Measurements from ENCODE around the gene MOB1B.

MOB1B gene

DNA sequence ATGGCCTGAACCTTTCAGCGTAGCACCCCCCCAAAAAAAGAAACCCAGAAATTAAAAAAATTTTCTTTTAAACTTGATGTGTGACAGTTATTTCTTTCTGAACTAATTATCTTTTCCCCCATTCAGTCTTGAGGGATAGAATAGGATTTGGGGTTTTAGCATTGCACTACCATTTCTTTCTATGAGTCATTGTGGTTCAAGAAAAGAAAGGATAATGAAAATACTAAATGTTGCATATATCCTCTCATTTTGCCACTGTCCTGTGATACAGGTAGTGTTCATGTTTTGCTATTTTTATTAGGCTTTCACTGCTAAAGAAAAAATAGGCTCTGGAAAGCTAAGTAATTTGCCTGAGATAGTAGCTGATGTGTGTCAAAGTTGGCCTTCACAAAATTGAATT, 51.9 kb downstream of the MOB1B start:
- Mint-ChIP-seq H3K27ac (no peak overlapping the region), H3K9me3 (no peaks in the 10 kb centered on the region), H3K27me3 (no peaks in the 10 kb centered on the region), H3K36me3 (peaks cover 4 to 5% of the 10 kb centered on the region in 2 donors), H3K4me3 (no peak overlapping the region), H3K4me1 (peaks cover 7 to 22% of the 10 kb centered on the region in 2 donors)
- peak in 1 of 2 donors; percentile 38 for ATAC-seq (replicated peaks)
- no peak for DNase-seq

DNA sequence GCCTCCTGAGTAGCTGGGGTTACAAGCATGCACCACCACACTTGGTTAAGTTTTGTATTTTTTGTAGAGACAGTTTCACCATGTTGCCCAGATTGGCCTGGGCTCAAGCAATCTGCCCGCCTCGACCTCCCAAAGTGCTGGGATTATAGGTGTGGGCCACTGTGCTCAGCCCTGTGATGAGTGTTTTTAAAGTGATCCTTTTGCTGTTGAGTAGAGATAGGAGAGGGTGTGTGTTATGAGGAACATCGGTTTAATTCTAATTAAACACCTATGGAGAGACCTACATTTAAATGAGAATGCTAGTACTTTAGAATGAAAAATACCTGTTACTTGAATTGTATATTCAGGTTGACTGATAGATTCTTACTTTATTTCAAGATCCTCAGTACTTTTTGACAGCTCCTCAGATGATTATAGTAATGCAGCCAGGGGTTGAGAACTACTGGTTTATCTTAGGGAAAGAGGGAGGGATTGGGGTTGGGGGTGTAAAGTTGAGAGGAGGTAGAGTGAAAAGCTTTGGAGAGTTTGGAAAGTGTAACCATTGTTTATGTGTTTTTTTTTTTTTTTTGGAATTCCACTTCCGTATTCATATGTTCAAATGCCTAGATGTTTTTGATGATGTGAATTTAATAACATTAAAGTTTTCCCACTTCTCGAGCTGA, 54.5 kb downstream of the MOB1B start:
- ATAC-seq (replicated peaks) (no peak), DNase-seq (no peak)
- no peaks in the 10 kb centered on the region for H3K9me3 Mint-ChIP-seq
- peaks cover 4 to 5% of the 10 kb centered on the region in 2 donors for H3K36me3 Mint-ChIP-seq
- H3K27me3 Mint-ChIP-seq = no peaks in the 10 kb centered on the region
- no peak overlapping the region for H3K4me3 Mint-ChIP-seq
- H3K4me1 Mint-ChIP-seq = peaks cover 5 to 15% of the 10 kb centered on the region in 2 donors
- H3K27ac Mint-ChIP-seq = peak overlapping the region; percentile 53

- no peak for DNase-seq
- Mint-ChIP-seq H3K27ac (no peak overlapping the region), H3K4me1 (peaks cover 0 to 7% of the 10 kb centered on the region in 2 donors), H3K9me3 (no peaks in the 10 kb centered on the region), H3K27me3 (no peaks in the 10 kb centered on the region), H3K4me3 (no peak overlapping the region), H3K36me3 (peaks cover 8 to 11% of the 10 kb centered on the region in 2 donors)
- ATAC-seq (replicated peaks) = no peak
Observed at GRCh38 chr4:70958681-70959080, 56.5 kb downstream of the MOB1B start.

DNA sequence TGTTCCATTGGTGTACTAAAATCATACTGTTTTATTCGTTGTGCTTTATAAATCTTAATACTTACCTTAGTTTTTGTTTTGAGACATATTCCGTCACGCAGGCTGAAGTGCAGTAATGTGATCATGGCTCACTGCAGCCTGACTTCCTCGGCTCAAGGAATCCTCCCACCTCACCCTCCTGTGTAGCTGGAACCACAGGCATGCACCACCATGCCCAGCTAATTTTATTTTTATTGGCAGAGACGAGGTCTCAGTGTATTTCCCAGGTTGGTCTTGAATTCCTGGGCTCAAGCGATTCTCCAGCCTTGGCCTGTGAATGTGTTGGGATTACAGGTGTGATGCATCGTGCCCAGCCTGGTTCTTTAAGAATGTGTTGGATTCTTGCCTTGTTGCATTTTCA, 66.9 kb downstream of the MOB1B start:
- Mint-ChIP-seq H3K4me3 (no peak overlapping the region), H3K27ac (no peak overlapping the region), H3K9me3 (no peaks in the 10 kb centered on the region), H3K36me3 (peaks cover 22 to 35% of the 10 kb centered on the region in 2 donors), H3K27me3 (no peaks in the 10 kb centered on the region), H3K4me1 (peaks cover 9 to 23% of the 10 kb centered on the region in 2 donors)
- DNase-seq (no peak), ATAC-seq (replicated peaks) (no peak)

- no peak overlapping the region for H3K4me3 Mint-ChIP-seq
- ATAC-seq (replicated peaks) = no peak
- H3K27me3 Mint-ChIP-seq = no peaks in the 10 kb centered on the region
- no peak for DNase-seq
- no peaks in the 10 kb centered on the region for H3K9me3 Mint-ChIP-seq
- H3K27ac Mint-ChIP-seq = no peak overlapping the region
- peaks cover 42 to 43% of the 10 kb centered on the region in 2 donors for H3K36me3 Mint-ChIP-seq
- peaks cover 10 to 35% of the 10 kb centered on the region in 2 donors for H3K4me1 Mint-ChIP-seq
Observed at GRCh38 chr4:70976252-70976651, 74.1 kb downstream of the MOB1B start.

GRCh38 chr4:70979445-70980008, 77.4 kb downstream of the MOB1B start:
- ATAC-seq (replicated peaks) (peak; percentile 68 to 79), DNase-seq (no peak)
- Mint-ChIP-seq H3K4me1 (peaks cover 9 to 24% of the 10 kb centered on the region in 2 donors), H3K36me3 (peaks cover 34 to 38% of the 10 kb centered on the region in 2 donors), H3K27ac (peak overlapping the region; percentile 37), H3K9me3 (no peaks in the 10 kb centered on the region), H3K27me3 (no peaks in the 10 kb centered on the region), H3K4me3 (no peak overlapping the region)

DNA sequence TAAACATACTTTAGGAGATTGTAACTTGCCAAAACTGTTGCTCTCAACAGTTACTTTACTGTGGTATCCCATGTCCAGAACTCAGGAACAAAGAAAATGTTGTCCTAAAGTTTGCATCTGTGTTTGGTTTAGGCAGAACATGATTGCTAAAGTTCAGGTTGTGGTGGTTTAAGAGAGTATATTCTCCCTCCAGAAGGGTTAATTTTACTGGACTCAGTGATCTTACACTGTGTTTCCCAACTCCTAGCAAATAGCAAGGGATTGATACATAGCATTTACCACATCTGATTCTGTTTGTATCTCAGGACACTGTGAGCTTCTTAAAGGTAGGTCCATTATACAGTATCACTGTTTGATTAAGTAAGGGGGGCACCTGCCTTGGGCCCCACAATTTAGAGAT, 78.0 kb downstream of the MOB1B start:
- peaks cover 9 to 22% of the 10 kb centered on the region in 2 donors for H3K4me1 Mint-ChIP-seq
- DNase-seq = no peak
- H3K27me3 Mint-ChIP-seq = no peaks in the 10 kb centered on the region
- H3K9me3 Mint-ChIP-seq = no peaks in the 10 kb centered on the region
- peaks cover 31 to 34% of the 10 kb centered on the region in 2 donors for H3K36me3 Mint-ChIP-seq
- ATAC-seq (replicated peaks) = no peak
- no peak overlapping the region for H3K4me3 Mint-ChIP-seq
- no peak overlapping the region for H3K27ac Mint-ChIP-seq

GRCh38 chr4:70984106-70984505, 81.9 kb downstream of the MOB1B start:
- Mint-ChIP-seq H3K9me3 (no peaks in the 10 kb centered on the region), H3K27ac (no peak overlapping the region), H3K36me3 (peaks cover 13 to 14% of the 10 kb centered on the region in 2 donors), H3K4me3 (no peak overlapping the region), H3K4me1 (peaks cover 5 to 14% of the 10 kb centered on the region in 2 donors), H3K27me3 (no peaks in the 10 kb centered on the region)
- ATAC-seq (replicated peaks) (no peak), DNase-seq (no peak)

DNA sequence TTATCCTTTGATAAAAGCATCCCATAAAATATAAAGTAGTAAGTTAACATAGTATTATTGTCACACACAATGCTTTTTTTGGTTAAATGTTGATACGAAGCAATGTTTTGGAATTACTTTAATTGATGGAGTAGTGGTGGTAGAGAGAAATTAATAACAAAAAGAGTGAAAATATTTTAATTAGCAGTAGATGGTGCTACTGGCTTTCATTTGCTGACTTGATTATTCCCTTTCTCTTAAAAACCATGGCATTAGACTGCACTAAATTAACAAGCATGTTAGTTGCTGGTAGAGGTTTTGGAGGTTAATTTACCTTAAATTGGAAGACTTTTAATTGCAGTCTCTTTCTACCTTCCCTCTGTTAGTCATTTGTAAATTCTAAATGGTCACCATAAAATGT, 82.4 kb downstream of the MOB1B start:
- Mint-ChIP-seq H3K4me3 (no peak overlapping the region), H3K36me3 (peaks cover 8 to 10% of the 10 kb centered on the region in 2 donors), H3K4me1 (peaks cover 2 to 10% of the 10 kb centered on the region in 2 donors), H3K27ac (no peak overlapping the region), H3K9me3 (no peaks in the 10 kb centered on the region), H3K27me3 (no peaks in the 10 kb centered on the region)
- ATAC-seq (replicated peaks) (no peak), DNase-seq (no peak)

- ATAC-seq (replicated peaks) = no peak
- Mint-ChIP-seq H3K27ac (no peak overlapping the region), H3K4me1 (peaks cover 20 to 34% of the 10 kb centered on the region in 2 donors), H3K4me3 (no peak overlapping the region), H3K9me3 (no peaks in the 10 kb centered on the region), H3K27me3 (no peaks in the 10 kb centered on the region), H3K36me3 (peaks cover 6 to 7% of the 10 kb centered on the region in 2 donors)
- DNase-seq = no peak
Observed at GRCh38 chr4:70991596-70991995, 89.4 kb downstream of the MOB1B start.

DNA sequence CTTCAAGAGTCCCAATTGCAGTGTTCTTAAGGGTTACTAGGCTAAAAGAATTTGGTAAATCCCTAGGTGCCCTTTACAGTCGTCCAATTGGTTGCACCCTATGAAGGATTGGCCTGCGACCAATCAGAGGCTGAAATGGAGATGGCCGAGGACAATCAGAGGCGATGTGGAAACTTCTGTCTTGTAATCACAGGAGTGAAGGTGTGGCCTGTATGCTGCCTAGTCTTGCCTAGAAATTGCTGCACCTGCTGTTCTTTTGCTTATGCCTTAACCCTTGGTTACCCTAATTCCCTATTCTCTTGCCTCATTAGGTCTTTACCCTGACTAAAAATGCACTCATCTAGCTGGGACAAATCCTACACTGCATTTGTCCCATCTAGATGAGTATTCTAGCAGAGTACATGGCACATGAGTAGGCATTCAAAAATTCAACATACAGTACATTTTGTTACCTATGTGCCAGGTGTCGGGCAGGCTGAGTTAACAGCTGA, 90.3 kb downstream of the MOB1B start:
- H3K4me3 Mint-ChIP-seq = peak overlapping the region; percentile 91 to 95
- DNase-seq (no peak), ATAC-seq (replicated peaks) (no peak)
- peaks cover 28 to 42% of the 10 kb centered on the region in 2 donors for H3K4me1 Mint-ChIP-seq
- H3K27ac Mint-ChIP-seq = peak overlapping the region; percentile 92
- H3K27me3 Mint-ChIP-seq = no peaks in the 10 kb centered on the region
- H3K9me3 Mint-ChIP-seq = no peaks in the 10 kb centered on the region
- peaks cover 7 to 9% of the 10 kb centered on the region in 2 donors for H3K36me3 Mint-ChIP-seq

- Mint-ChIP-seq H3K4me3 (peak within 1 kb of the TSS; percentile 91 to 95), H3K27me3 (no peaks in the 10 kb centered on the region), H3K4me1 (peaks cover 29 to 49% of the 10 kb centered on the region in 2 donors), H3K9me3 (no peaks in the 10 kb centered on the region), H3K36me3 (peaks cover 10% of the 10 kb centered on the region in 2 donors), H3K27ac (peak within 1 kb of the TSS; percentile 92)
- ATAC-seq (replicated peaks) = peak; percentile 87 to 89
- DNase-seq = peak; percentile 90
Observed at GRCh38 chr4:70993181-70994068, 91.3 kb downstream of the MOB1B start, which contains the start of gene DCK. DCK (plus strand) TSS chr4:70993649; CDS start chr4:70993836, 187 bp downstream.

- H3K27me3 Mint-ChIP-seq = no peaks in the 10 kb centered on the region
- no peak for ATAC-seq (replicated peaks)
- H3K4me1 Mint-ChIP-seq = peaks cover 30 to 55% of the 10 kb centered on the region in 2 donors
- no peak for DNase-seq
- peaks cover 11 to 16% of the 10 kb centered on the region in 2 donors for H3K36me3 Mint-ChIP-seq
- peak overlapping the region; percentile 91 to 95 for H3K4me3 Mint-ChIP-seq
- peak overlapping the region; percentile 92 for H3K27ac Mint-ChIP-seq
- H3K9me3 Mint-ChIP-seq = no peaks in the 10 kb centered on the region
Observed at GRCh38 chr4:70994069-70994366, 91.8 kb downstream of the MOB1B start.

GRCh38 chr4:70994387-70995099, 92.4 kb downstream of the MOB1B start:
- H3K4me1 Mint-ChIP-seq = peaks cover 33 to 60% of the 10 kb centered on the region in 2 donors
- ATAC-seq (replicated peaks) (peak; percentile 35 to 47), DNase-seq (no peak)
- H3K4me3 Mint-ChIP-seq = peak overlapping the region; percentile 91 to 95
- peaks cover 17 to 21% of the 10 kb centered on the region in 2 donors for H3K36me3 Mint-ChIP-seq
- H3K27me3 Mint-ChIP-seq = no peaks in the 10 kb centered on the region
- H3K27ac Mint-ChIP-seq = peak overlapping the region; percentile 92
- peaks cover 0 to under 1% of the 10 kb centered on the region in 2 donors for H3K9me3 Mint-ChIP-seq
